Neural progenitor cell (in vitro differentiated cells): Measurements from ENCODE around the gene SLC35B1.

ENCODE experiments used
- CTCF ChIP-seq: fragments of 200-600 bp; sonication (generic); IDR thresholded peaks from 2 replicates; pipeline ENCODE4 v1.5.1; 2017; ENCODE audit warnings: antibody characterized with exemption, mild to moderate bottlenecking
- EZH2 ChIP-seq: fragments of 200-600 bp; sonication (generic); IDR thresholded peaks from 2 replicates; pipeline ENCODE4 v1.6.1; 2017; ENCODE audit warnings: antibody characterized with exemption, mild to moderate bottlenecking, moderate library complexity
- EZH2phosphoT487 ChIP-seq: fragments of 200-600 bp; sonication (generic); IDR thresholded peaks from 2 replicates; pipeline ENCODE4 v1.6.1; 2017; ENCODE audit warnings: antibody characterized with exemption

- TF ChIP-seq CTCF (no peak), EZH2 (no peak), EZH2phosphoT487 (no peak)
These were observed 51.5 kb downstream of the SLC35B1 start for GRCh38 chr17:49656247-49656646.
